ENCODE results near the gene MXD3.

- TF ChIP-seq YY1 (IDR thresholded peaks at IDR 0.05; ENCODE audit: insufficient read depth, insufficient read length) (no peak), ZNF274 (IDR thresholded peaks at IDR 0.05; ENCODE audit: low read depth, low read length) (no peak)
These were observed 26.8 kb upstream of the MXD3 start for GRCh38 chr5:177338251-177339106.

Data from NT2/D1 (cell line).